Fibroblast of the aortic adventitia (primary cell): ENCODE results near the gene AGTRAP. TPM values are rescaled to one million over a fixed set of nuclear protein-coding genes. Genes with fewer than 3 reads are reported as not detected.

Experiments
- DNase-seq: peaks from one replicate; pipeline ENCODE4 v3.0.0-alpha.2; 2010; ENCODE audit warnings: low read depth
- H3K4me3 ChIP-seq: 2 replicates; pipeline ENCODE4 v1.5.1; 2011; ENCODE audit warnings: low read depth, mild to moderate bottlenecking, control low read depth, low read length, moderate library complexity
- total RNA-seq: library from RNA; depleted of rRNA; stranded (reverse); fragments of >200 nt; gene quantifications from 2 replicates; pipeline ENCODE4 v1.2.3, GENCODE V29; 2012; ENCODE audit warnings: low replicate concordance
- TF ChIP-seq, protein P1 (sequence below): IDR thresholded peaks from 2 replicates; pipeline ENCODE4 v1.5.1; 2011; ENCODE audit warnings: mild to moderate bottlenecking, low read length, control low read depth, inconsistent platforms; ENCODE audit not compliant: insufficient read depth

Gene AGTRAP
- total RNA-seq, 1 donor, result 49.4 TPM

DNA sequence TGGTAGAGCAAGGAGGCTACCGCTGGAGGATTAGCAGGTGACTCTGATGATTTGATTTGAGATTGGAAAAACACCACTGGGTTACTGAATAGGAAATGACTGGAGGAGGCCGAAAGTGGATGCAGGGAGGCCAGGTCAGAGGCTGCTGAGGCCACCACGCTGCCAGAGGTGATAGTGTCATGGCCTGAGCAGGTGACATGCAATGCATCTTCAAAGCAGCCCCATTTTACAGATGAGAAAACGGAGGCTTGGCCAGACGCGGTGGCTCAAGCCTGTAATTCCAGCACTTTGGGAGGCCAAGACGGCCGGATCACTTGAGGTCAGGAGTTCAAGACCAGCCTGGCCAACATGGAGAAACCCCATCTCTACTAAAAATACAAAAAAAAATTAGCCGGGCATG lies 38.8 kb downstream of the AGTRAP start:
- TF ChIP-seq, protein P1, sequence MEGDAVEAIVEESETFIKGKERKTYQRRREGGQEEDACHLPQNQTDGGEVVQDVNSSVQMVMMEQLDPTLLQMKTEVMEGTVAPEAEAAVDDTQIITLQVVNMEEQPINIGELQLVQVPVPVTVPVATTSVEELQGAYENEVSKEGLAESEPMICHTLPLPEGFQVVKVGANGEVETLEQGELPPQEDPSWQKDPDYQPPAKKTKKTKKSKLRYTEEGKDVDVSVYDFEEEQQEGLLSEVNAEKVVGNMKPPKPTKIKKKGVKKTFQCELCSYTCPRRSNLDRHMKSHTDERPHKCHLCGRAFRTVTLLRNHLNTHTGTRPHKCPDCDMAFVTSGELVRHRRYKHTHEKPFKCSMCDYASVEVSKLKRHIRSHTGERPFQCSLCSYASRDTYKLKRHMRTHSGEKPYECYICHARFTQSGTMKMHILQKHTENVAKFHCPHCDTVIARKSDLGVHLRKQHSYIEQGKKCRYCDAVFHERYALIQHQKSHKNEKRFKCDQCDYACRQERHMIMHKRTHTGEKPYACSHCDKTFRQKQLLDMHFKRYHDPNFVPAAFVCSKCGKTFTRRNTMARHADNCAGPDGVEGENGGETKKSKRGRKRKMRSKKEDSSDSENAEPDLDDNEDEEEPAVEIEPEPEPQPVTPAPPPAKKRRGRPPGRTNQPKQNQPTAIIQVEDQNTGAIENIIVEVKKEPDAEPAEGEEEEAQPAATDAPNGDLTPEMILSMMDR, result no peak
- no peak for DNase-seq
- no peak overlapping the region for H3K4me3 ChIP-seq

DNA sequence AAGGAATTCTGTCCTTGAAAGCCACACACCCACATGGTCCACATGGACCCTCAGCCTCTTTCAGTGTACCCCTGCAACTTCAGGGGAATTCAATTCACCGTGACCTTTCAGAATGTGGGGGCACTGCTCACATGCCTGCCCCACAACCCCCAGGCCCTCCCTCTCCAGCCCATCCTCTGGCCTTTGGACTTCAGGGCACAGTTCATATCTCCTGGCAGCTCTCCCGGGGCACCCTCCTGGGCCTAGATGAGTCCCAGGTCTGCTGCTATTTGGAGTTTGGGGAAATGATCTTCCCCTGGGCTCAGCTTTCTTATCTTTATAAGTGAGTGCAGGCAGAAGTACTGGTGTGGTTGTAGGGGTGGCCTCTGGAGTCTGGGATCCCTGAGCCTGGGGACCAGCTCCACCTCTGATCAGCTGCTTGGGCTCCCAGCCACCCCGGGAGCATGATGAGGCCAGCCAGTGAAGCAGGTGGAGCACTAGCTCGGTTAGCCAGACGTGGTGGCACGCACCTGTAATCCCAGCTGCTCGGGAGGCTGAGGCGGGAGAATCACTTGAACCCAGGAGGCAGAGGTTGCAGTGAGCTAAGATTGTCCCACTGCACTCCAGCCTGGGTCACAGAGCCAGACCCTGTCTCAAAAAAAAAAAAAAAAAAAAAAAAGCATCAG lies 41.9 kb downstream of the AGTRAP start:
- no peak overlapping the region for H3K4me3 ChIP-seq
- DNase-seq, result no peak
- TF ChIP-seq, protein P1, result no peak

DNA sequence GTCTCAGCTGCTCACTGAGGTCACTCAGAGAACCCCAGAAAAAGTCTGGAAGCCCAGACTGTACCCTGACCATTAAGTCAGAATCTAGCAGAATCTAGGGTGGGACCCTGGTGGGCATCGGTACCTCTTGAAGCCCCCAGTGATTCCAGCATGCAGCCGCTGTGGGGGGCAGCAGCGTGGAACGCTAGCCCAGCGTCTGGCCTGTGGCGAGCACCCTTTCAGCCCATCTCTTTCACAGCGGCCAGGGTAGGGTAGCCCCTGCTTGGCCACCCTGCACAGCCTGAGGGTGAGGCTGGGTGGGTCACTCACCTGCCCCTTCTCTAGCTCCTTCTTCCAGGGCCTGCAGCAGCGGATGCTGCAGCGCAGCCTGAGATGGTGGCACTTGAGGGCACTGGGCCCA lies 42.4 kb downstream of the AGTRAP start:
- no peak for DNase-seq
- no peak overlapping the region for H3K4me3 ChIP-seq
- TF ChIP-seq, protein P1, result no peak

DNA sequence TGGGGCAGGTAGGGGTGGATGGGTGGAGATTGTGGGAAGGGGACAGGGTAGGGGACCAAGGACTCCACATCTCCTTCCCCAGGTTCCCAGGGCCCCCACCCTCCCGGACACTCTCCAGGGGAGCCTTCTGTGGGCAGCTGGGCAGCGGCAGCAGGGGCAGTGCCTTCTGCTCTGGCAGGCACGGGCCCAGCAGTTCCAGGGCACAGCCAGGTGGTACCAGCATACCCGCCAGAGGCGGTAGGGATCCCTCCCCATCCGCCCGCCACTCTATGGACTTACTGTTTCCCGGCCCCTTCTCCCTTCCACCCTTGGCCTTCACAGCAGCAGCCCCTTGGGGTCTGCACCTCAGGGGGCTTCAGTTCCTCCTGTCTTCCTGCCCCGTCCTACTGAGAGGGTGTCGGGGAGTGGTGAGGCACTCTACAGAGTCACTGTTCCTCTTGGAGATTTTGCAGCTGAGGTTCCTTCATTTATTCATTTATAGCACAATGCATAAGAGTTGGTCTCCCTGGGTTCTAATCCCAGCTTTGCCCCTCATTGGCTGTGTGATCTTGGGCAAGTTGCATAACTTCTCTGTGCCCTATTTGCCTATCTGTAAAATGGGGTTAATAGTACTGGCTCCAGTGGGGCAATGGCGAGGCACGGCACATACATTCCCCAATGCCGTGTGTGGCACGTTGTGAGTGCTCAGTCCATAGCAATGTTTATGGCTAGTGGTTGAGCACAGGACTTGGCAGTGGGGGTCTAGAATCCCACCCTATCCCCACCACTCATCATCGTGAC lies 43.1 kb downstream of the AGTRAP start:
- DNase-seq, result no peak

DNA sequence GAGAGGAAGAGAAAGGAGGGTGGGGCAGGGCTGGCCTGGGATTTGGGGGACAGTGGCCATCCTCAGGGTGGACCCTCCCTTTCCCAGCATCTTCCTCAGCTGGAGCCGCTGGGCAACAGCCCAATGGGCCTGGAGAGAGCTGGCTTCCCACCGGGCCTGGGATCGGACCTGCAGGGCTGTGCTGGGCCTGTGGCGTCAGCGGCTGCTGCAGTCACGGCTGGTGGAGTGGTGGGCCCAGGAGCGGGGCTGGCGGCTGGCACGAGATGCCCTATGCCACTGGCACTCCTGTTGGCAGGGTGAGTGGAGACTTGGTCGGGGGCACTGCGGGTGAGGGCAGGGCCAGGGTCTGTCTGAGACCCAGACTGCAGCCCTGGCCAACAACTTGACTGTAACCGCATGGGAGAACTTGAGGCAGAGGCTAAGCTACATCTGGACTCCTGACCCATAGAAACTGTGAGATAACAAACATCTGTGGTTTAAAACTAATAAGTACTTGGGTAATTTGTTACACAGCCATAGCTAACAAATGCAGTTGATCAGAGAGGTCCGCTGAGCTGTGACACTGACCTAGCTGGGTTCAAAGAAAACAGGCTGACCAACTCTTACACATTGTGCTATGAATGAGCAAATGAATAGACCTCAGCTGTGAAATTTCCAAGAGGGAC lies 43.9 kb downstream of the AGTRAP start:
- TF ChIP-seq, protein P1, result no peak
- no peak overlapping the region for H3K4me3 ChIP-seq
- DNase-seq, result no peak

More for the DNA sequence above, 43.1 kb downstream of the AGTRAP start:
- TF ChIP-seq, protein P1, result no peak
- H3K4me3 ChIP-seq, result no peak overlapping the region

DNA sequence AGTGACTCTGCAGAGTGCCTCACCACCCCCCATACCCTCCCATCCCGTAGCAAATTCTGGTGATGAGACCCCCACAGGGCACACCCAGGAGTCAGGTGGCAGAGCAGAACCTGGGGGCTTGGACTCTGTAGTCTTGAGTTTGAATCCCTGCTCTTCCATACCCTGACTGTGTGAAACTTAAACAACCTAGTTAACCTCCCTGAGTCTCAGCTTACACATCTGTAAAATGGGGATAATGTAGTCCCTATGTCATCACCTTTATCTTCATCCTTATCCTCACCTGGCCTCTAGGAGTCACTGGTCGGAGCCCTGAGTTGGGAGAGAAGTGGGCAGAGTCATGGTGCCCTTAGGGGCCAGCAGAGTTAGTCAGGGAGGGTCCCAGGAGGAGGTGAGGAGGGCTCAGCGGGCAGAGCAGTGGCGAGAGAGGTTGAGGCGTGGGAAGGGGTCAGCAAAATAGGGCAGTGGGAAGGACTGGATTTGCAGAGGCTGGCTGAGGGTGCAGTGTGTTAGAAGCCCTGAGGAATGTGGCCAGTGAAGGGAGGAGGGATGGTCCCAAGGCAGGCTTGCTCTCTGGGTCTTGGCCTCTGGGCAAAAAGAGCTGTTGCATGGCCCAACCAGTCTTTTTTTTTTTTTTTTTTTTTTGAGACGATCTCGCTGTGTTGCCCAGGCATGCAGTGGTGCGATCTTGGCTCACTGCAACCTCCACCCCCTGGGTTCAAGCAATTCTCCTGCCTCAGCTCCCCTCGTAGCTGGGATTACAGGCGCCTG lies 44.6 kb downstream of the AGTRAP start:
- H3K4me3 ChIP-seq, result no peak overlapping the region
- TF ChIP-seq, protein P1, result no peak
- DNase-seq, result no peak
